Hippocampal formation (tissue), 2 donors: Measurements from ENCODE around the gene BUD23.
"Not testable (repeated sequence)": the region's sequence is repeated elsewhere in the genome, so short reads cannot be mapped to it uniquely, and the experiment has no call there.

Experiments
- DNase-seq, 2 donors: peaks; one replicate each; lab custom pipeline; 2025; lab: John Stamatoyannopoulos, UW

BUD23 gene

DNA sequence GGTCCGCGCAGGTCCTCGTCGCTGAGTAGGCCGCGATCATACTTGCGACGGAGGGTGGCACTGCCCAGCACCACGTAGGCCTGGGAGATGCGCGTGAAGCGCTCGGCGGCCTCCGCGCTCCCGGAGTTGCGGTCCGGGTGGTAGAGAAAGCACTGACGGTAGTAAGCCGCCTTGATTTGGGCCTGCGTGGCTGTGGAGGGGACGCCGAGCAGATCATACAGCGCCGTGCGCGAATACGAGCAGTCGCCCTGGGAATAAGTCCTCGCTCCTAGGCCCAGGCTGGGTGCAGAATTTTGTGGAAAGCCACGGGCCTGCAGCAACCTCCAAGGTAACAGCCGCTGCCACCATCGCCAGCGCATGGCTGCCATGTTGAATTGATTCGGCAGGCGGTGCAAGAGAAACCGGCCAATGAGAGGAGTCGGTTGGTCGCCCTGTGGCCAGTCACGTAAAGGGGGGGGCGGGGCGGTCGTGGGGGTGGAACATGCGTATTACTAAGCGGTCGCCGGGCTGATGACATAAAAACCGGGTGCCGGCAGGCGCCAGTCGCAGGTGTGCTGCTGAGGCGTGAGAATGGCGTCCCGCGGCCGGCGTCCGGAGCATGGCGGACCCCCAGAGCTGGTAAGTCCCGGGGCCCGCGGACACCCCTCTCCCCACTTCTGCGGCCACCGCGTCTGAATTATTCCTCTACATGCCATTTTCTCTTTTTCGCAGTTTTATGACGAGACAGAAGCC lies at the start of gene BUD23, which contains the start of gene DNAJC30:
Gene BUD23 (plus strand): TSS at position 542 of the 732 bp plus-strand sequence. CDS start 29 bp downstream, at position 571.
Gene DNAJC30 (minus strand): TSS at position 398 of the 732 bp plus-strand sequence. CDS start 30 bp downstream, at position 368.
- peak; percentile 93 to 96 for DNase-seq

DNA sequence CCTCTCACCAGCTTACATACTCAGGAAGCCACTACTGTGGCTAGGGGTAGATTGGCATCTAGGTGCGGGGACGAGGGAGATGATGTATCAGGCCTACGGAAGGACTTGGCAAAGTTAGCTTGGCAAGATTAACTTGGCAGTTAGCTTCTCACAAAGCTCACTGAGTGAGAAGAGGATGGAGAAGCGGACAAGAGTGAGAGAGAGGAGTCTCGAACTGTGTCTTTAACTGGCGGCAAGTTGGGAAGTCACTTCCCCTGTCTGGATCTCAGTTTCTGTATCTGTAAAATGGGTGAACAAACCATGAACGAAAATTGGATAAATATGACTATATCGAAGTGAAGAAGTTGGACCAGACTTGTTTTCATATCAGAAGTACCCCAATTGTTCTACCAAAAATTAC lies 49.6 kb upstream of the BUD23 start:
- DNase-seq = no peak

DNA sequence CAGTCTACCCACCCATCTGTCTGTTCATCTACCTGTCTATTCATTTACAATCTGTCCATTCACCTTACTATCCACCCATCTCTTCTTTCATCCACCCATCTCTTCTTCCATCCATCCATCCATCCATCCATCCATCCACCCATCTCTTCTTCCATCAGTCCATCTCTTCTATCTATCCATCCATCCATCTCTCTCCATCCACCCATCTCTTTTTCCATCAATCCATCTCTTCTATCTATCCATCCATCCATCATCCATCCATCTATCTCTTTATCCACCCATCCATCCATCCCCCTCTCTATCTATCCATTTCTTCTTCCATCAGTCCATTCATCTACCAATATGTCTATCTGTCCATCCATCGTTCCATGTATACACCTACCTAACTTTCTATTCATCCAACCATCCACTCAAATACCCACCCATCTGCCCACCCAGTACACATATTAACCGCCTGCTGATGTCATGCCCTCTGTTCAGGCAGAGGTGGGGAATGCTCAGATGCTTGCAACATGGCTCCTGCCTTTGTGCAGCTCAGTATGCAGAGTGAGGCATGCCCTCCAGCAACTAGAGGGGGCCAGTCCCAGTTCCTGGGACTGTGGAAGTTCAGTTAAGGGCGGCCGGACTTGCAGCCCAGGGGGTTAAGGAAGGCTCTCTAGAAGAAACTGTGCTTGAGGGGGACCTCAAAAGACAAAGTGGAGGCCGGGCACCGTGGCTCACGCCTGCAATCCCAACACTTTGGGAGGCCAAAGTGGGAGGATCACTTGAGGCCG lies 47.8 kb upstream of the BUD23 start:
- no peak for DNase-seq

DNA sequence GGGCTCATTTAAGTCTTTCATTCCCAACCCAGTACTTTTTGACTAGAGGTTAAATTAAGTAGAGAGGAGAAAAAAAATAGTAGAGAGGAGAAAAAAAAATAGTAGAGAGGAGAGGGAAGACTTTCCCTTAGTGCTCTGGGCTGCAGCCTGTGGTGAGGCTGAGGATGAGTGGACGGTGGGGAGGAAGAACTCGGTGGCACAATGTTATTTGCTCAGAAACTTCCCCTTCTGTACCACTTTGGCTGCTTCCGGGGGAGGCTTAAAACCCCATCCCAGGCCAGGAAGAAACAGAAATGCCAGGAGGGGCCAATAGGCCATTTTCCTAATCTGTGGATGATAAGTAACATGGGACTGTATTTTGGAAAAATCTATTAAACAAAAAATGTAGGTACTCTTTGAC lies 44.5 kb upstream of the BUD23 start:
- DNase-seq = no peak

DNA sequence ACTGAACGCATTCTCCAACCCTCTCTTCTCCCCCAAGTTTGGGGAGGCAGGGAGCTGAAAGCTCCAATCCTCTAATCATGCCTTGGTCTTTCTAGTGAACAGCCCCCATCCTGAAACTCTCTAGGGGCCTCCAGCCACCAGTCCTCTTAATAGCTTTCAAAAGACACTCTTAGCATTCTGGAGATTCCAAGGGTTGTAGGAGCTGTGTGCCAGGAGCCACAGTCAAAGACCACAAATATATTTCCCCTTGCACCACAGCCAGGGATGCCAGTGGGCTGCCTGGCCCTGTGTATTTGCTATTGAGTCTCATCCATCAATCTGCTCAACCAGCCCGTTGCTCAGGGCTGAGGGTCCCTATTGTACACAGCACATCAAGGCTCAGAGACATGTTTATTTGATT lies 40.6 kb upstream of the BUD23 start:
- DNase-seq = no peak

DNA sequence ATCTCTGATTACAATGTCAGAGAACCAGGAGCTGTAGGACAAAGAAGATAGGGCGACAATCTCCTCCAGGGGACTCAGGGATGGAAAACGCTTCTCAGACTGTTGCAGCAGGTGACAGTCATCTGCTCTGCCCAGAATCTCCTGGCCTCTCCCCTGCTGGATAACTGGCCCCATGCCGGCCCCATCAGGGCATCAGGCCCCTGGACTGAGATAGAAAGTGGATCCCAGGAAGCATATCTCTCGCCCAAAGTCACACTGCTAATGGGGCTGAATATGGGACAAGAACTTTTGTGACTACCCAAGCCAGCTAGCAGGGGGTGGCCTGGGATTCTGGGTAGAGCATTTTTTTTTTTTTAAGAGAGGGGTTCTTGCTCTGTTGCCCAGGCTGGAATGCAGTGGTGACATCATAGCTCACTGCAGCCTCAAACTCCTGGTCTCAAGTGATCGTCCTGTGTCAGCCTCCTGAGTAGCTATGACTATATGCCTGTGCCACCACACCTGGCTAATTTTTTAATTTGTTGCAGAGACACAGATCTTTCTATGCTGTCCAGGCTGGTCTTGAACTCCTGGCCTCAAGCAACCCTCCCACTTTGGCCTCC lies 38.6 kb upstream of the BUD23 start:
- DNase-seq = no peak

DNA sequence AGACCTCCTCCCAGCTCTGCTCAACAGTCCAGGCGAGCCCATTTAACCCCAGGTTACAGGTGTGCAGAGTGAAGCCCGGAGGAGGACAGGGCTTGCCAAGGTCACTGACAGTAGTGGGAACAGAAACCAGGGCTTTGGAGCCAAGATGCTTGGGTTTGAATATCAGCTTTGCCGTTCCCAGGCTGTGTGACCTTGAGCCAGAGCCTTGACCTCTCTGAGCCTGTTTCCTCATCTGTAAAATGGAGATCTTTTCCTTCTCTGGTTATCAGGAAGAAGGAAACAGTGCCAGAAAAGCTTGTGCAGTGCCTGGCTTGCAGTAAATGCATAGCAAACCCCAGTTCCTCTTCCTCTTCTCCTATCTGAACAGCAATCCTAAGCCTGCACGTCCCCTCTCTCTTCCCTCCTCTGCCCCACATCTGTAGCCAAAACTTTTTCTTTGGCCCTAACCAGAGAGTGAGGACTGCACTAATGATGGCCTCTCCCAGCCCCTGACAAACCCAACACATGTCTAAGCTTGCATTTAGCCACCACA lies 37.7 kb upstream of the BUD23 start:
- DNase-seq = no peak

DNA sequence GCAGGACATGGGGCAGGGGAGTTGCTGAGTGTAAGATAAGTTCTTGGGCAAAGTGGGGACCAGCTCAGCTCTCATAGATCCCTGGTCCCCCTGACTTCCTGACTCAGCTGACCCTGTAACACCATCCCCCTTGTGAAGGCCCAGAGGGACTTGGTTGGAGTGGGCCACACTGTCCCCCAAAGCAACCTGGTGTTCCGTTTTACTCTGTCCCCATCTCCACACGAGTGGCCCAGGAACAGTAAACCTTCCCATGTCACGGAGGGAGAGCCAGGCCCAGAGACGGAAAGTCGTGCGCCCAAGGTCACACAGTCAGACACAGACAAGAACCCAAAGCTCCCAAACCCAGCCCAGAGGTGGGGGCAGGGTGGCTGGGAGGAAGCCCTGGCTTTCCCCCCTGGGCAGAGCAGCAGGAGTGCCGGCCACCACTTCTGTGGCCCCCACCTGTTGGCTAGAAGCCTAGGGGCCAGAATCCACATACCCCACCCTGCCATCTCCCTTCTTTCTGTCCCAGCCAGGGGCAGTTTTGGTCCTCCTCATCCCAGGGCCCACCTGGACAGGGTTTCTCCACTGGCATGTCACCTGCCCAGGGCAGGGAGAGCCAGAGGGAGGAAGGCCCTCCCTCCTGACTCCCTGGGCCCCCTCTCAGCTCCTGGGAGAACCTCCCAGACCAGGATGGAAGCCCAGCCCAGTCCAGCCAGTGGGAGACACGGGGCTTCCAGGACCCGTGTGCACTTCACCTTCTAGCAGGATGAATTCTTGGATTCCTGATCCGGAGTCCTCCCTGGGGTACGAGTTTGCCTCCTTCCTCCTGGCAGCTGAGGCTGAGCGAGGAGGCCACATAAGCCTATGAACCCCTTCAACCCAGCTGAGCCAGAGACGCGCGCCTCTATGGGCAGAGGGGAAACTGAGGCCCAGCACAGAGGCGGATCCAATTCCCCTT lies 36.3 kb upstream of the BUD23 start:
- DNase-seq = no peak

DNA sequence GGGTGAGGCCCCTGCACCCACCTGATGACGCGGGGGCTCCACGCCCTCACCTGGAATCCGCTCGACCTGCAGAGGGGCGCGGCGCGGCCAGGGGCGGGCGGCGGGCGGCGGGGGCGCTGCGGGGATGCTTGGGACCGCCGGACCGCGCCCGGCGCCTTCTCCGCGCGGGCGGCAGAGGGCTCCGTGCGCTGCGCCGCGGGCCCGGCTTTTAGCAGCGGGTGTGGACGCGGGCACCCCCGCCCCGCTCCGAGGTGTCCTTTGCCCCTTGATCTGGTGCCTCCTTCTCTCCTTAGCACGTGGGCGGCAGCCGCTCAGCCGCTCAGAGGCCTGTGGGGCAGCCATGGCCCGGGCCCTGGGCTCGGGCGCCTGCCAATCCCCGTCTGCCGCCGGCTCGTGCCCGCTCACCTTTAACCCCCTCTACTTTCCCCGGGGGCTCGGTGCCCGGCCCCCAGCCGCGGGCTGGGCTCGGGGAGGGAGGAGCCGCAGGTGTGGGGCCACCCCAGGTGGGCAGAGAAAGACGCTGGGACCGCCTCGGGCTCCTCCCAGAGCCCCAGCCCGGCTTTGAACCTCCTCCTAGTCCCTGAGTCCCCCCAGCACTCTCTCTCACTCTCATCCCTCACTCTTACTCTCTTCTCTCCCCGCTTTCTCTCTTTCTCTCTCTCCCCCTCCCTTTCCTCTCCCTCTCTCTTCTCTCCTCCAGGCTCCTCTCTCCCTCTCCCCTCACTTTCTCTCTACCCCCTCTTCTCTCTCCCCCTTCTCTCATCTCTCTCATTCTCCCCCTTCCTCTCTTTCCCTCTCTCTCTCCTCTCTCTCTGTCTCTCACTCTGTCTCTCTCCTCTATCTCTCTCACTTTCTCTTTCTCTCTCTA lies 35.4 kb upstream of the BUD23 start:
- DNase-seq = no peak

DNA sequence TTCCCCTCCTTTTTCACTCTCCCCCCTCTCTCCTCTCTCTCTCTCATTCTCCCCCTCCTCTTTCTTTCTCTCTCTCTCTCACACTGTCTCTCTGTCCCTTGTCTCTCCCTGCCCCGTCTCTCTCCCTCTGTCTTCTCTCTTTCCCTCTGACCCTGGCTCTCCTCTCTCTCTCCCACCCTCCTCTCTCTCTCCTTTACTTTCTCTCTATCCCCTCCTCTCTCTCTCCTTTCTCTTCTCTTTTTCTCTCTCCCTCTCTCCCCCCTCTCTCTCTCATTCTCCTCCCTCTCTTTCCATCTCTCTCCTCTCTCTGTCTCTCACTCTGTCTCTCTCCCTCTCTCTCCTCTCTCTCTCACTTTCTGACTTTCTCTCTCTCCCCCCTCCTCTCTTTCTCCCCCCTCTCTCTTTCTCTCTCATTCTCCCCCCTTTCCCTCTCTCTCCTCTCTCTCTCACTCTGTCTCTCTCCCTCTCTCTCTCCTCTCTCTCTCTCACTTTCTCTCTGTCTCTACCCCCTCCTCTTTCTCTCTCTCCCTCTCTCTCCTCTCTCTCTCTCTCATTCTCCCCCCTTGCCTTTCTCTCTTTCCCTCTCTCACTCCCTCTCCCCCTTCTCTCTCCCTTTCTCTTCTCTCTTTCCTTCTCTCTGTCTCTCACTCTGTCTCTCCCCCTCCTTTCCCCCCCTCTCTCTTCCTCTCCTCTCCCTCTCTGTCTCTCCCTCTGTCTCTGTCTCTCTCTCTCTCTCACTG lies 34.6 kb upstream of the BUD23 start:
- DNase-seq = no peak

GRCh38 chr7:73649576-73649975 lies 33.8 kb upstream of the BUD23 start:
- no peak for DNase-seq

- no peak for DNase-seq
These were observed 32.9 kb upstream of the BUD23 start for GRCh38 chr7:73650524-73650923.

GRCh38 chr7:73652541-73652949 lies 30.9 kb upstream of the BUD23 start:
- DNase-seq = no peak

GRCh38 chr7:73655309-73655708 lies 28.1 kb upstream of the BUD23 start:
- not testable (repeated sequence) for DNase-seq

DNA sequence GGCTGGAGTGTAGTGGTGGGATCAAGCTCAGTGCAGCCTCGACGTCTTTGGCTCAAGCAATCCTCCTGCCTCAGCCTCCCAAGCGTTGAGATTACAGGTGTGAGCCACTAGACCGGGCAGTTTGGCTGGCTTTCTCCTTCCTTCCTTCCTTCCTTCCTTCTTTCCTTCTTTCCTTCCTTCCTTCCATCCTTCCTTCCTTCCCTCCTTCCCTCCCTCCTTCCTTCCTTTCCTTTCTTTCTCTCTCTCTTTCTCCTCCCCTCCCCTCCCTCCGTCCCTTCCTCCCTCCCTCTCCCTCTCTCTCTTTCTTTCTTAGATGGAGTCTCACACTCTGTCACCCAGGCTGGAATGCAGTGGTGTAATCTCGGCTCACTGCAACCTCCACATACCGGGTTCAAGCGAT lies 23.4 kb upstream of the BUD23 start:
- DNase-seq = no peak

- DNase-seq = not testable (repeated sequence)
These were observed 22.8 kb upstream of the BUD23 start for GRCh38 chr7:73660594-73660993.

- DNase-seq = no peak
These were observed 20.4 kb upstream of the BUD23 start for GRCh38 chr7:73663033-73663432.

DNA sequence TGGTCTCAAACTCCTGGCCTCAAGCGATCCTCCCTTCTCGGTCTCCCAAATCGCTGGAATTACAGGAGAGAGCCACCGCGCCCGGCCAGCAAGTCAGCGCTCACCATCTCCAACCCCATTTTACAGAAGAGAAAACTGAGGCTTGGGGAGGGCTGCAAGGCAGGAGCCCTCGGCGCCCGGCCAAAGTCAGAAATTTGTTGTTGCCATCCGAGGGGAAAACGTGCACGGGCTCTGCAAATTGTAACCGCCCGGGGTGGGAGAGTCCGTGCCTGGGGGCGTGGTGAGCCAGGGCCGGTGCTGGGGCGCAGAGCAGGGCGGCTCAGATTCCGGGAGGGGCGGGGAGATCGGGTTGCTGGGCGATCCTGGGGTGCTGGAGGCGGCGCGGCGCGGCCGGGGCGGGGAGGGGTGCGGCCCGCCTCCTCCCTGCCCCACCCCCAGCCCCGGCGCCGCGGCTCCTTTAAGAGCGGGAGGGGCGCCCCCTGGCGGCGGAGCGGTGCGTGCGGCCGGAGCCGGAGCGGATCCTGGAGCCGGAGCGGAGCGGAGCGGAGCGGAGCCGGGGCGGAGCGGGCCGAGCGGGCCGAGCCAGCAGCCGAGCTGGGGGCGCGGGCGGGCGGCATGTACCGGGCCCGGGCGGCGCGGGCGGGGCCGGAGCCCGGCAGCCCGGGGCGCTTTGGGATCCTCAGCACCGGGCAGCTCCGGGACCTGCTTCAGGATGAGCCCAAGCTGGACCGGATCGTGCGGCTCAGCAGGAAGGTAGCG lies 15.9 kb upstream of the BUD23 start, which contains the start of gene VPS37D:
Gene VPS37D (plus strand): TSS at position 488 of the 759 bp plus-strand sequence. CDS start 128 bp downstream, at position 616.
- peak; percentile 64 to 83 for DNase-seq
